Measurements from ENCODE around the gene KRT73.
"Not testable (repeated sequence)": the region's sequence is repeated elsewhere in the genome, so short reads cannot be mapped to it uniquely, and the experiment has no call there.

The KRT73 gene

DNA sequence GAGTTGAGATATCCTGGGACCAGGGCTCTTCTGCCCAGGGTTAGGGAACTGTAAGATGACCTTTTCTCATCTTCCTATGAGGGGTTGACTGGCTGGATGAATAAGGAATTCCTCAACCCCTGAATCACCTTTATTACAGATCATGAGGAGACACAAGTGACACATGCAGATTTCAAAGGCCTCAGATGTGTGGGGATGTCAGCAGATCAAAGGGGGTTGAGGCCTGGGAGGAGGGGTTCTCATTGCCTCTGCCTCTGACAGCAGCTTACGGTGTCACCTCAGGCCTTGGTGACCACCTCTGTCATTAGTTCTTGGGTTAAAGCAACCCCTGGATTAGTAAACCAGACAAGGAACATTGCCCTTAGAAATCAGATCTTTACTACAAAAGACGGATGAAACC lies 15.0 kb downstream of the KRT73 start:
- DNase-seq: no peak
- intact Hi-C loops (cut with DNase I): no loop called here

DNA sequence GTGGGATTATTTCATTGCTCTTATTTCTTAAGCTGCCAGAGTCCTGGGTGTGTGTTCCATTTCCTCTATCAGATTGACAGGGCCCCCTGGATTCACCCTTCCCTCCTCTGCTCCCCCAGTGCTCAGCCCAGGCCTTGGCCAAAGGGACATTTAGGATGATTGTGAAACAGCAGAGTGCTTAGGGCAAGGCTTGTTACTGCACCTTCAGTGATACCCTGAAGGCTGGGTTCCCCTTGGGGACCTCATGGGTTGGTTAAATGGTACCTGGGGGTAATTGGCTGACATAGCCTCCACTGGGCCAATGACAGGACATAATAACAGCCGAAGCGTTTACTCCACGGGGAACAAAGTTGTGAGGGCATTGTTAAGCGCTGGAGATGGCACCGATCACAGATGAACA lies 15.8 kb downstream of the KRT73 start:
- no peak for DNase-seq
- intact Hi-C loops (cut with DNase I): no loop called here

DNA sequence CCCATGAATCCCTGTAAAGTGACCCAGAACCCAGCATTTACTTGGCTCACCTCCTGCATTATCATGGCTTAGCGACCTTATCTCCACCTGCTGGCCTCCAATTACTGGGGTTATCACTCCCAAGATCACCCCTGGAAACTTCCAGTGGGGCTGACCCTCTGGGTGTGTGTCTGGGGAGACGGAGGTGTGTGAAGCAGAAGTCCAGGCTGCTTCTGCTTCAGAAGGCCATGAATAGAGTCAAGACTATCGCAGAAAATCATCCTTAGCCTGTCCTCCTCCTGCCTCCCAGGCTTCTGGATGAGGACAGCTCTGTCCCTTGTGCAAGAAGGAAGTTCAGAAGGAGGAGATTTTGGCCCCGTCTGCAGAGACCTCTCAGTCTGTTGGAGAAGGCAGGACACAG lies 16.7 kb downstream of the KRT73 start:
- no peak for DNase-seq
- intact Hi-C loops (cut with DNase I): no loop called here

DNA sequence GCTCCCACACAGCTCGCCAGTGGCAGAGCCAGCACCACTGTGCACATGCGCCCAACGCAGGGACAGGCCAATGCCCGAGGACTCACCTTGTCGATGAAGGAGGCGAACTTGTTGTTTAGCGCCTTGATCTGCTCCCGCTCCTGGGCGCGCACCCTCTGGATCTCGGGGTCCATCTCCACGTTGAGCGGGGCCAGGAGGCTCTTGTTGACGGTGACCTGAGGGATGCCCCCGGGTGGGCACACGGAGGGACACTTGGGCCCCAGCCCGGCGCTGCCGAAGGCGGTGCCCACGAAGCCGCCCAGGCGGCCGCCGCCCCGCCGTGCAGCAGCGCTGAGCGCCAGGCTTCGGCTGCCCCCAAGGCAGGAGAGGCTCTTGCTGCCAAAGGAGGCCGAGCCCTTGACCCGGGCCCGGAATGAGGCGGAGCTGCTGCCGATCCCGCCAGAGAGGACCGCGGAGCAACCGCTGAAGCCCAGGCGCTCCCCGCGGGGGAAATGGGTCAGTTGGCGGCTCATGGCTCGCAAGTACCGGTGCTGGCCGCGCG lies 17.3 kb downstream of the KRT73 start, which contains the start of gene KRT72:
KRT72 (minus strand) TSS at position 523 of the 541 bp plus-strand sequence; CDS start at position 512, 11 bp downstream.
- DNase-seq: no peak
- intact Hi-C loops (cut with DNase I): no loop called here

DNA sequence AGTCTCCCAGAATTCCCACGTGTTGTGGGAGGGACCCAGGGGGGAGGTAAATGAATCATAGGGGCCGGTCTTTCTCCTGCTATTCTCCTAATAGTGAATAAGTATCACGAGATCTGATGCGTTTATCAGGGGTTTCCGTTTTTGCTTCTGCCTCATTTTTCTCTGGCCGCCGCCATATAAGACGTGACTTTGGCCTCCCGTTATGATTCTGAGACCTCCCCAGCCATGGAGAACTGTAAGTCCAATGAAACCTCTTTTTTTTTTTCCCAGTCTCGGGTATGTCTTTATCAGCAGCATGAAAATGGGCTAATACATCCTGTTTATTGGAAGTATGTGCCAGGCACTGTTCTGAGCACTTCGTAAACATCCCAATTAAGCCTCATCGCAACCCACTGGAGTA lies 17.9 kb downstream of the KRT73 start:
- intact Hi-C loops (cut with DNase I): no loop called here
- no peak for DNase-seq

DNA sequence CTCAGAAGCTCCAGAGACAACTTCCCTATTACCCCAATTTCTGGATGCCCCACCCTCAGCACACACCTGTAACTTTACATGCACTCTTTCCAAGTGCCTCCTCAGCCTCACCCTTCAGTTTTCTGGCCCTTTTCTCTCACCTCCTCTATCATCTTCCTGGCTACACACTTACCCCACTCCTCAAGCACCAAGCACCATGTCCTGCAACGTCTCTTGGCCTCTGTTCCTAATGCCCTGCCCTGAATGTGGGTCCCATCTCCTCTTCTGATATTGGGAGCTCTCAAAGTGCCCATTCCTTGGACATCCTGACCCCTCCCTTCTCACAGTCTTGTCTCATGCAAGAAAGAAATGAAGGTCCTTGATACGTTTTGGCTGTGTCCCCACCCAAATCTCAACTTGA lies 18.3 kb downstream of the KRT73 start:
- intact Hi-C loops (cut with DNase I): no loop called here
- no peak for DNase-seq

DNA sequence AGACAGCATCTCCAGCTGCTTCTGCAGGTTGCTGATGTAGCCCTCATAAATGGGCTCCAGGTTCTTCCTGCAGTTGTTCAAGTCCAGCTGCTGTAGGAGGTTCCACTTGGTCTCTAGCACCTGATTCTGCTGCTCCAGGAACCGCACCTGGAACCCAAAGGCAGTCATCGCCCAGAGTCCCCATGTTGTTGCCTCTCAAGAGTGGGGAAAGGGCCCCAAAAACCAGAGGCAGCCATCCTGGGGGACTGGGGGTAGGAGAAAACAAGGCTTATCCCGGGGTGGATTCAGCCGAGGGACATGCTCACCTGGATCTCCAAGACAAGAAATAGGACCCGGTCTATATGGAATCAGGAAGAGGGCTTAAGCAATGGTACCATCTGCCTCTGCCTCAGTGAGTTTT lies 19.4 kb downstream of the KRT73 start:
- intact Hi-C loops (cut with DNase I): no loop called here
- DNase-seq: no peak

DNA sequence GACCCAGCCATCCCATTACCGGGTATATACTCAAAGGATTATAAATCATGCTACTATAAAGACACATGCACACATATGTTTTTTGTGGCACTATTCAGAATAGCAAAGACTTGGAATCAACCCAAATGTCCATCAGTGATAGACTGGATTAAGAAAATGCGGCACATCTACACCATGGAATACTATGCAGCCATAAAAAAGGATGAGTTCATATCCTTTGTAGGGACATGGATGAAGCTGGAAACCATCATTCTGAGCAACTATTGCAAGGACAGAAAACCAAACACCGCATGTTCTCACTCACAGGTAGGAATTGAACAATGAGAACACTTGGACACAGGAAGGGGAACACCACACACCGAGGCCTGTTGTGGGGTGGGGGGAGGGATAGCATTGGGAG lies 24.1 kb downstream of the KRT73 start:
- DNase-seq; intact Hi-C loops (cut with DNase I): not testable (repeated sequence)

DNA sequence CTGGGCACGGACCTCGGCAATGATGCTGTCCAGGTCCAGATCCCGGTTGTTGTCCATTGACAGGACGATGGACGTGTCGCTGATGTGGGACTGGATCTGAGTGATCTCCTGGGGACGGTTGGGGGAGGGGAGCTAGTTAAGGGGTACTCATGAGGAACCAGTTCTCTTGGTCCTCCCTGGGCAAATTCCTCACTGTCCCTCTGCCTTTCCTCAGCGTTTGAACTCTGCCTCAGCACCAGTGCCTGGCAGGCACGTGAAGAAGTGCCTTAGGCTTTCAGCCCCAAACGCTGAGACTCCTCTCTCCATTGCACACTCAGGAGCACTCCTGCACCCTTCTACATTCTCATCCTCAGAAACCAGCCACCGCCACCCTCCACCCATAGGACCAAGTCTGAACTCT lies 26.8 kb downstream of the KRT73 start:
- DNase-seq: peak in 1 of 10 donors; percentile 38
- intact Hi-C loops (cut with DNase I): no loop called here

DNA sequence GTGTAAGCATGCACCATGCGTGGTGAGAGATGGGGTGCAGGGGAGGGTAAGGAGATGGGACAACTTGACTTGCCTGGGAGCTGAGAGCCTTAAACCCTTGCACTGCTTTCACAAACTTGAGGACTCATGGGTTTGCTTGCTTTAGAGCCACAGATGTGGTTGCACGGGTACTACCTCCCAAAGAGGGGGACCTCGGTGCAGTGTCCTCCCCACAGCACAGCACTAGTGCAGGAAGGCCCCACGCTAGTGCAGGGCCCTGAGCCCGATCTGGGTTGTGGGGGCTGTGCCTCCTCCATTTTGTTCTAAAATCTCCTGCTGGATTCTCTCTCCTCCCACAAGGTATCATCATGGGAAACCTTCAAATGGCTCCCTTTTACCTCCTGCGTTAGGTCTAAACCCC lies 28.3 kb downstream of the KRT73 start:
- DNase-seq: peak in 1 of 10 donors; percentile 30
- intact Hi-C loops (cut with DNase I): no loop called here

DNA sequence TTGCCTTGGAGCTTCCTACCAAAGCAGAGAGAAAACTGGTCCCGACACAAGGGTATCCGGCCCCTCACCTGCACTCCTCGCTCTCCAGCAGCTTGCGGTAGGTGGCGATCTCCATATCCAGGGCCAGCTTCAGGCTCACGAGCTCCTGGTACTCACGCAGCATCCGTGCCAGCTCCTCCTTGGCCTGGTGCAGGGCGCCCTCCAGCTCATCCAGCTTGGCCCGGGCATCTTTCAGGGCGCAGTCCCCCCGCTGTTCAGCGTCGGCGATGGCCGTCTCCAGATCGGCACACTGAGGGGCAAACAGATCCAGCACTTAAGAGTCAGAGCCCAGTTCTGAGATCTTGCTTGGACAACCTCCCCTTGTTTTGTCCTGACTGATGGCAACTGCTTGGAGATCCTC lies 30.8 kb downstream of the KRT73 start:
- DNase-seq: peak in 1 of 10 donors; percentile 44
- intact Hi-C loops (cut with DNase I): no loop called here

DNA sequence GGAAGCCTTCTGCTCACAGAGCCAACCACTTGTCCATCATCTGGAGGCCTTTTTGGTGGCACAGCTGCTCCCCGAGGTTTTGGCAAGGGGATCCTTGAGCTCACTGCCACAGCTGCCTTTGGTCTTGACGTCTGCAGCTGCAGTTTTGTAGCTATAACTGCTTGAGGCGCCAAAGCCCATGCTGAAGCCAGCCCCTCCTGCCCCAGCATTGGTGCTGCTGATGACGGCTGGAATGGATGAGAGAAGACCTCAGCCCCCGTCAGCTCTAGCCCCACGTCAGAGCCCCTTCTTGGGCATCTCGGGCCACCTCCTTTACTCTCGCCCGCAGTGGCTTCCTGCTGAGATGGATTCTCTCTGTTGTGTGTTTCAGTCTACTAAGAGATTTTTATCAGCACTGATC lies 32.4 kb downstream of the KRT73 start:
- peak in 1 of 10 donors; percentile 57 for DNase-seq
- intact Hi-C loops (cut with DNase I): no loop called here

DNA sequence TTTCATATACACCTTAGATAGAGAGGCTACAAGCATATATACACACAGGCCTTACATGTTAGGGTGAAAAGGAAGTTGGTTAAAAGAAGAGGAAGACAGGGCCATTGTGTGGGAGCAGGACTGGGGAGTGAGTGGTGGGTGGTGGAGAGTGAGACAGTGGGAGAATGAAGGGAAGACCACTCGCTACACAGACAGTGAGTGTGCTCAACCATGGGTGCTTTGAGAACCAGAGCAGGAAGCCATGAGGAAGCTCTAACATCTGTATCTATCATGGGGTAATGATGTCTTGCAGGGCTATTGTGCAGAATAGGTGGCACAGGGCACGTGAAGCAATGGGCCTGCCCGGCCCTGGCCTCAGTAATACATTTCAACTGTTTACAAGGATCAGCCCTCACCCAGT lies 33.3 kb downstream of the KRT73 start:
- DNase-seq: no peak
- intact Hi-C loops (cut with DNase I): no loop called here

DNA sequence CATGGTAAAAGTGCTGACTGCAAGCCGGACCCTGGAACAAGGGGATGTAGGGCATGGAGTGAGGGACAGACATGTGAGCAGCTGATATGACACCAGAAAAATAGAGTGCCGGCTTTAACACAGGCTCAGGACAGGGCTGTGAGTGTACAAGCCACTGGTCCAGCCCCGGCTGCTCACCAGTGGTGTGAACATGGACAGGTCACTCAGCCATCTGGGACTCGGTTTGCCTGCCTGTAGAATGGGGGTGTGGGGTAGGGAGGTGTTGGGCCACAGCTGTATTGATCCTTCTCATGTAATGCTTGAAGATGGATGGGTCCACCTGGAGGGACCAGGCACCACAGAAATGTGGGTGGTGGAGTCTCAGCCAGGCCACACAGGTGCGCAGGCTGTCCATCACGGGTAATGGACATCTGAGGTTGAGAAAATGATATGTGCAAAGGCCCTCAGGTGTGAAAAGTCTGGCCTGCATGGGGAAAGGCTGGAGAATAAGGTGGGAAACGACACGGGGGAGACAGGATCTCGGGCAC lies 34.1 kb downstream of the KRT73 start:
- intact Hi-C loops (cut with DNase I): no loop called here
- DNase-seq: peak in 1 of 10 donors; percentile 43

DNA sequence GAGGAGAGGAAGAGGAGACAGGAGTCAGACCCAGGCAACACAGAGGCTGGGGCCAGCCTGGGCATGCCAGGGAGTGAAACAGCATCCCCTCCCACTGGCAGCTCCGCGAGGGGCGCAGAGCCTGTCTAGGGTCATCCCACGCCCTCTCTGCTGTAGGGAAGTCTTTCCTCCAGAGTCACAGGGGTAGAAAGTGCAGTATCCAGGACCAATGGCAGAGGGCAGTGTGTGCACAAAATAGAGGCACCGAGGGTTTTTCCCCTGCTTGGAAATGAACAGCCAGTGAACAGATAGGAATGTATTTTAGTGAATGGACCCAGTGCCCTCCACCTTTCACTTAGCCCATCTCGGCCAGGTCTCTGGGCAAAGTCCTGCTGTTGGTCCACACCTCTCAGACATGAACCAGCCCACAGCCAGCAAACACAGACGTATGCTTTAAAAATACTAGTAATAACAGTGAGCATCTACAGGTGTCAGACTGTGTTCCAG lies 35.3 kb downstream of the KRT73 start:
- peak in 7 of 10 donors; percentile 18 to 86 (median 56) for DNase-seq

DNA sequence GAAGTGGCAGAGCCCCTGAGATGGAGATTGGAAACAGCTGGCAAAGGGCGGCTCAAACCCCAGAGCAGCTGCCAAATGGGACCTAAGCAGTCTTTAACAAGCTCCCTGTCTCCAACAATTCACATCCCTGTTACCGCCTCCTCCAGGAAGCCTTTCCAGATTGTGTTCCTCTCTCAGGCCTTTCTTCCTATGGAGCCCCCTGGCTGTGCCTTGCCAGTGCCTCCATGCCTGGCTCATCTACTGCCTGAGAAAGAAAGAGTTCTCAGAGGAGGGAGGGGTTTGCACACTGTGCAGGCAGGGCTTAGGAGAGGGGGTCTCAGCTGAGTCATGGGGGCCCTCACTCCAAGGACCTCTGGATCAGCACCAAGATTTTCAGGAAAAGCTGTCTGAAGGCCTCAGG lies 35.9 kb downstream of the KRT73 start:
- no peak for DNase-seq
- intact Hi-C loops (cut with DNase I): loop anchor here (2.0 kb wide), 2 partner anchors 288 to 296 kb away; no protein-coding TSS in a partner anchor

More for the DNA sequence above, 35.3 kb downstream of the KRT73 start:
- intact Hi-C loops (cut with DNase I): loop anchor here (2.0 kb wide), 2 partner anchors 288 to 296 kb away; no protein-coding TSS in a partner anchor

DNA sequence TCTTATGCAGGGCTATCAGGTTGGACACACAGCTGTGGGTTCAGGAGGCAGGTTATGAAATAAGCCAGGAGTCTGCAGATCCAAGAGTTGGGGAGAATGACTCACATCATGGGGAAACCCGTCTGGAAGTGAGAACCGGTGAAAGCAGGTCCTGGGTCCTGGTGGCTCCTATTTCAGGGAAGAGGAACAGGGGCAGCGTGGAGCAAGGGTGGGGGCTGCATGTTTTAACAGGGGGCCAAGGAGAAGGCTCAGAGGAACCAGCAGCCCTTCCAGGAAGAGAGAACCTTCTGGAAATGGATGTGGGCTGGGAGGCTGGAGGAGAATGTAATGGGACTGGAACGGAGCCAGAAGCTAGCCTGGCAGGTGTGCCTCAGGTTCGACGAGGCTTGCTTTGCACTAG lies 36.9 kb downstream of the KRT73 start:
- DNase-seq: no peak
- intact Hi-C loops (cut with DNase I): no loop called here

DNA sequence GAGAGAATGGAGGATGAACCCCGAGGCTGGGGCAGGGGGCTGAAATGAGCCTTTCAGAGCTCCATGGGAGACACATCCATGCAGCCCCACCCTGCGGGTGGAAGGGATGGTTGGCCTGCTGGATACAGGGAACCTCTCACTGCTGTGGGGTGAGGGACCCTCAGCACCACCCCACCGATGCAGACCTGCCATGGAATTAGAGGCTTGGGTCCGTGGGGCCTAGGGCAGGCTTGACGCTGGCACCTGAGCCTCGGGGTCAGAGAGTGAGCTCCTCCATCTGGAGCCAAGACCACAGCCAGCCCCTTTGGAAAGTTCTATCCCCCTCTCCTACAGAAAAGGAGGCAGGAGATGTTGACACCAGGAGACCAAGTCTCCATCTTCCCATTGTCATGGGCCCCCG lies 37.3 kb downstream of the KRT73 start:
- intact Hi-C loops (cut with DNase I): no loop called here
- peak in 1 of 10 donors; percentile 52 for DNase-seq

DNA sequence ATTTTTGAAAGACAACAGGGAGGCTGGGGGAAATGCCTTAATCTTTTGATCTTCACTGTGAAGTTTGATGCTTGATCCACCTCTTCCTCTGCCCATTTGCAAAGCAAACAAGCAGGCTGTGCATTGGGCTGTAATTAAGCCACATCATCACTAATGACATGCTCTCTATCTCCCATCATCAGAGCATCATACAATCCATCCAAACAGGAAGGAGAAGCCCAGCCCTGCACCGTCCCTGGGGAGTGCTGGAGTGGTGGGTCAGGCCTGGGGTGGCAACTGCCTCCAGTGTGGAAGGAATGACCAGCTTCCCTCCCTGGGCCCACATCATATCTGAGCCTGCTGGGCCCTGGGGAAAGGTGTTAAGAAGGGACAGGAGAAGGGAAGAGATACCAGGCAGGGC lies 37.9 kb downstream of the KRT73 start:
- intact Hi-C loops (cut with DNase I): no loop called here

DNA sequence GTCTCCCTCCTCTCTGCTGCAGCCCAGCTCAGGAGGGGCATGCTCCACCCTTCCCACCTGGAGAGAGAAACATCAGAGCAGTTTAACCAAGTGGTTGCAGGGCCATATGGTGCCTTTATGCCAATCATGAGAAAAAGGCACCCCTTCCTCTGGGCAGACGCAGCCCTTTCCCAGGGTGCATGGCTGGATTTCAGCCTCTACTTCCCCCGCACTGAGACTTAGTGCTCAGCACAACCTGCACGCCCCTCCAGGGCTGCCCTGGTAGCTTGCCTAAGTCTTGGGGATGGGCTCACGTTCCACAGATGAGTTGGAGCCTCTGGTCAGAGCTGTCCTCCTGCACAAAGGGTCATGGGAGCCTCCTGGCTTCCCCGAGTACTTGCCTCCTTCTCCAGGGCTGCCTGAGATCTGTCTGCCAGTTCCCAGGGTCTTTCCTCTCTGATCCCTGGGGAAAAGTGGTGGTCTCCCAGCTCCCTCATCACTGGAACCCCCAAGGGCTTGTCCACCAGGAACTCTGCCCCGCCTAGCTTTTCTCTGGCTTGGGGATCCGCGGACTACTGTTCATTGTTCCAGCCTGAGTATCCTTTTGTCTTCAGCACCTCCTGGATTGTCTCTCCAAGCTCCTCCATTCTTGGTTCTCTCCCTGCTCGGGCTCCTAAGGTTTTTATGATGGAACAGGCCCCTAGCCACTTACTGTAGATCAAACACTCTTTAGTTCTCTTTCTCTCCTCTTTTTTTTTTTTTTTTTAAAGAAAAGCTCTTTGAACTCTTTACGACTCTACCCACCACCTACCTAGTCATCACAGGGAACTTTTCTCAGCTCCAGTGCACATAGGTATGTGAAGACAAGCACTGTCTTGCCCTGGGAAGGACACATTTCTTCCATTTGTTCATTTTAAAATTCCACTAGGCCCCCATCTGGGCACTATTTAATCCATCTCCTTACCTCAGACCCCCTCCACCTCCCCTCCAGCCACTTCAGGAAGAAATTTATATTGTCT lies 38.6 kb downstream of the KRT73 start:
- intact Hi-C loops (cut with DNase I): no loop called here
- DNase-seq: peak in 1 of 10 donors; percentile 44

More for the DNA sequence above, 37.9 kb downstream of the KRT73 start:
- peak in 1 of 10 donors; percentile 36 for DNase-seq

DNA sequence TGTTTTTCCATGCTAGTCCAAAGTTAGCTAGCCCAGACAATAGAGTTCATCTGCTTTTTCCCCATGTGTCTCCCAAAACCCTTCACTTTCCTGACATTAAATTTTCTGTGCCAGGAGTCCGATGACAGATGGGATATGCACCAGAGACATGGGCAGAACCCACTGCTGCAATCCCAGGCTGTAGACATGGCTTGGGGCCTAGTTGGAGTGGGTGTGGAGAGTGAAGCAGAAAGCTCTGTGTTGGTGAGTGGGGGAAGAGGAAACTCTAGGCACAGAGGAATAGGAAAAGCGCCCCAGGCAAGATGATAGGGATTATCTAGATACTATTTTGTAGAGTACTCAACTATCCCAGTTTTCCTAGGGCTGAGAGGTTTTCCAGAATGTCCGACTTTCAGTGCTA lies 39.9 kb downstream of the KRT73 start:
- intact Hi-C loops (cut with DNase I): no loop called here
- no peak for DNase-seq
